ENCODE data around the gene MARVELD1.
"Not testable (repeated sequence)": the region's sequence is repeated elsewhere in the genome, so short reads cannot be mapped to it uniquely, and the experiment has no call there.

Gene MARVELD1

GRCh38 chr10:97690133-97690532, 23.4 kb upstream of the MARVELD1 start:
- DNase-seq (ENCODE audit: low read depth in 3 of 3): no peak

DNA sequence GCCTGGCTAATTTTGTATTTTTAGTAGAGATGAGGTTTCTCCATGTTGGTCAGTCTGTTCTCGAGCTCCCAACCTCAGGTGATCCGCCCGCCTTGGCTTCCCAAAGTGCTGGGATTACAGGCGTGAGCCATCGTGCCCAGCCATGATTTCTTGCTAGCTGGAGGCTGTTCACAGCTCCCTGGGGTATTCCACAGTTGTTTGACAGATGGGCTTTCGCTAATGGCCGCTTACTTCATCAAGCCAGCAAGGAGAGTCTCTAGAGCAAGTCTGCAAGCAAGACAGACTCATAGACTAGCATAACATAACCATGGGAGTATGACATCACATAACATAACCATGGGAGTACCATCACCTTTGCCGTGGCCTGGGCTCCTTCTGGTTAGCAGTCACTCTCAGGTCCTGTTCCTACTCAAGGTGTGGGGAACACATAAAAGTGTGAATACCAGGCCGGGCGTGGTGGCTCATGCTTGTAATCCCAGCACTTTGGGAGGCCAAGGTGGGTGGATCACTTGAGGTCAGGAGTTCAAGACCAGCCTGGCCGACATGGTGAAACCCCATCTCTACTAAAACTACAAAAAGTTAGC, 15.4 kb upstream of the MARVELD1 start:
- not testable (repeated sequence) for DNase-seq (ENCODE audit: low read depth in 3 of 3)

GRCh38 chr10:97701438-97702069, 12.0 kb upstream of the MARVELD1 start:
- DNase-seq (ENCODE audit: low read depth in 3 of 3): peak in 1 of 3 experiments; percentile 19

DNA sequence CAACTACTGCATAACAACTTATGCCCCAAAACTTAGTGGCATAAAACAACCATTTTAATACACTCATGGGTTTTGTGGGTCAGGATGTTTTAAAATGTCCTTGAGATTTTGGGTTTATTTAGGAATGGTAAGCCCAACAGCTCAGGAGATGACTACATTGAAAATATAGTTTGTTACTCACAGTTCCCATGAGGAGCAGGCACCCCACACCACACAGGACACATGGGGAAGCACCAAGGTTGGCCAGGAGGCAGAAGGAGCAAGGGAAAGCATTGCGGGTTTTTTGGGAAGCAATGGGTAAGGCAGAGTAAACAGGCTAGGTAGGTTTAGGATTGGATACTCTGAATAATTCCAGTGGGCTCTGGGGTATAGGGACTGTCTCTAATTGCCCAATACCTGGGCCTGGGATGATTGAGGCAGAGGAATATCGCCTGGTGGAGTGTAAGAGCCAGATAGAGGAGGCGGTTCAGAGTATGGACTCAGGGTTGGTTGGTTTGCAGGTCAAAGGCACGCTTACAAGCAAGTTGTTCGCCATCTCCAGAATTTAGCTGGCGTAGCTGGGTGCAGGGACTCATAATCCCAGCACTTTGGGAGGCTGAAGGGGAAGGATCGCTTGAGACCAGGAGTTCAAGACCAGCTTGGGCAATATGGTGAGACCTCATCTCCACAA, 10.0 kb upstream of the MARVELD1 start:
- no peak for DNase-seq (ENCODE audit: low read depth in 3 of 3)

DNA sequence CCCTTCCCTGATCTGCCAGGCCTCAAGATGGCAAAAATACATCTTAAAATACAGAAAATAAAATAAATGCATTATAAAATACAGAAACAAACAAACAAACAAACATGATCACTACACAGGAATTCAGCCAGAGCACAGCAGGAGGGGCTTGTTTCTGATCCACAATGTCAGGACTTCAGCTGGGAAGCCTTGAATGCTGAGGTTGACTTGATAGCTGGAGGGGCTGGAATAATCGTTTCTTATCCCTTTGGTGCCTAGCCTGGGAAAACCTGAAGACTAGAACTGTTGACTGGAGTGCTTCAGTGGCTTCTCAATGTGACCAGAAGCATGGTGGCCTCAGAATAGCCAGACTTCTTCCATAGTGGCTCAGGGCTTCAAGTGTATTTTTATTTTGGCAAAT, 9.2 kb upstream of the MARVELD1 start:
- no peak for DNase-seq (ENCODE audit: low read depth in 3 of 3)

DNA sequence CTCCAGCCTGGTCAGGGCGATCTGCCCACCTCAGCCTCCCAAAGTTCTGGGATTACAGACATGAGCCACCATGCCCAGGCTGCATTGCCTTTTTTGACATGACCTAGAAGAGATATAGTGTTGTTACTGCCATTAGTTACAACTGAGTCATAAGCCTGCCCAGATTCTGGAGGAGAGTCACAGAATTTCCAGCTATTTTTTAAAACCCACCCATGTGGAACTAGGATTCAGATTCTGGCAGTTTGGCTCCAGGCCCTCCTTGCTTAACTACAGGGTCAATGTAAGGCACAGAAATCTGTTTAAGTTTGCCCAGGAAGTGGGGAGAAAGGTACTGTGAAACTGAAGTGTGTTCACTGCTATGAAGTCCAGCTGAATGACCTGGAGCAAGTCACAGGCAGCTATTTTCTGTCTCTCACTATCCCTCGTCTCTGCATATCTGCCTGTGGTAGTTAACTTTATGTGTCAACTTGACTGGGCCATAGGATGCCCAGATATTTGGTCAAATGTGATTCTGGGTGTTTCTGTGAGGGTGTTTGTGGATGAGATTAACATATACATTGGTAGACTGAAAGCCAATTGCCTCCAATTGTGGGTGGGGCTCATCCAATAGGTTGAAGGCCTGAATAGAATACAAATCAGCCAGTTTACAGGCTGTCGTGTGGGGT, 8.4 kb upstream of the MARVELD1 start:
- no peak for DNase-seq (ENCODE audit: low read depth in 3 of 3)

DNA sequence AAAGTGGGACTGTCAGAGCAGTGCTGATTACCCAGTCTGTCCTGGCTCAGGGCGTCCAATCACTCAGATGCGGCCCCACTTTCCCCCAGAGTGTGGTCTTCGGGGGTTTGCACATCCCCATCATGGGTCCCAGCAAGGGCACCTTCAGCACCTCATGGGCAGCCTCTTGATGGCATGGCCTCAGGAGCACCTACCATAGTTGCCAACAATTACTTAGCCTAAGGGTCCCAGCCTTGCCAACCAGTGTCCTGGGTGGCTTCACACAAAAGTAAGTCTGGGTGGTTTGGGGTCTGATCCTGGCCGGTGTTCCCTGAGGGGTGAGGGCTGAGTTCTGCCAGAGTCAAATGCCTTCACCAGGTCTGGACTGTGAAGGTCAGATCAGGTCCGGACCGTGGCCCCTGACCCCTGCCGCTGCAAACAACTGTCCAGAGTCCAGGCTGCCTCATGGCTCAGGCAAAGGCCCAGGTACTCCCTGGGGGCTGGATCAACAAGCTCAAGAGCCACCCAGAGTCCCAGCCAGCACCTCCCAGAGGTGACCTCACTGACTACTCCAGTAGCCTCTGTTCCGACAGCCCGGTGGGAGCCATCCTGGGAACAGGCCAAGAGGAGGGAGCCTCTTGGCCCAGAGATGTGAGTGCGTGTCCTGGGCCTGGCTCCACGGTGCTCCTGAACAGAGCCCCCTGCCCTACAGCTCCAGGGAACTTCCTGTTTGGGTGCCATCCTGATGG, 6.2 kb upstream of the MARVELD1 start:
- DNase-seq (ENCODE audit: low read depth in 3 of 3): no peak

DNA sequence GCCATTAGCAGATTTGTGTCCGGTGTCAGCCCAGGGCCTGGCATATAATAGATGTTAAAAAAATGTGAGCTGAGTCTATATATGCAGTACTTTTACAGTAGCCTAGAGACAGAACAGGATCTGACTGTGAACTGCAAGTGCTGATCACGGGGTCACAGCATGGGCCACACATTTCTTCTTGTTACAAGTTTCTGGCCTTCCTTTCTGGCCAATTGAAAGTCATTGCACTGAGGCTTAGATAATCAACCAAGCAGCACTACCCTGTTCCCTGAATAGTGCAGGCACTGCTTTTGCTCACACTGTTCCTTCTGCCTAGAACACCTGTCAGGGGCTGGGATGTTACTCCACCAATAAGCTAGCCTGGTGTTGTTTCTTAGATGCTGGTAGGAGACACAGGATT, 5.4 kb upstream of the MARVELD1 start:
- DNase-seq (ENCODE audit: low read depth in 3 of 3): no peak

DNA sequence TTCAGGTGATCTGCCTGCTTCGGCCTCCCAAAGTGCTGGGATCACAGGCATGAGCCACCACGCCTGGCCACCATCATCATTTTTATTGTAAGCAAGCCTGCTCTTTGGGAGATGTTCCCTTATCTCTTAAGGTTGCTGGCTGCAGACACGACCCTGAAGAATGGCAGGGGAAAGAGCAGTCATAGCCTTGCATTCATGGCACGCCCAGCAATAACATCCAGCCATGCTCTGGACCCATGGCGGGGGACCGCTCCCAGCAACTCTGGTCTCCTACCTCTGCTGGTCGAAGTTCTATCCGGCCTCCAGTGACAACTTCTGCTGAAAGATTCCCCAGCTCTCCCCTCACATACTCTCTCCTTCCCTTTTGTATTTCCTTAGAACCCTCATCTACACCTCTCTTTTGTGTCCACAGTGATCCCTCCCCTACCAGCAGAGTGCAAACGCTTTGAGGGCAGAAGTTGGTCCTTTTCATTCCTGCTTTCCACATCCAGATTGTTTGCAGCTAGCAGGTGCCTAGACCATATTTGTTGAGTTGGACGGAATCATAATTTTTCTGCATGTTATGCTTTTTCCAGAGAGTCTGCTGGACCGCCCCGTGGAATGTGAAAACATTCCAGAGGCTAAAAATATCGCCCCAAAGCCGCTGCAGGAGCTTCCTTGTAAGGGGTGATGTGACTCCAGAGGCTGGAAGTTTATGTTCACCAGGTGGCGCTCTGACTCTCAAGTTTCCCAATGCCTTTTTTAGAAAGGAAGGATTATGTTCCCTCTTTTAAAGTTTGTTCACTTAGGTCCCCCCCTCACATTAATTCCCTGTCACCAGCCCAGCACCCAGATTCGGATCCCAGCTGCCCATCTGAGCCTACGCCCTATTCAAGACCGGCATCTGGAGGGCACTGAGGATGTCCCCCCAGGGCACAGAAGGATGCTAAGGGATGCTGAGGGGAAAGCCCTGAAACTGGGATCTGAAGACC, 4.3 kb upstream of the MARVELD1 start:
- DNase-seq (ENCODE audit: low read depth in 3 of 3): peak in 1 of 3 experiments; percentile 30

GRCh38 chr10:97711640-97712572, 1.6 kb upstream of the MARVELD1 start:
- DNase-seq (ENCODE audit: low read depth in 3 of 3): no peak

GRCh38 chr10:97713826-97714400, 383 bp downstream of the MARVELD1 start:
- DNase-seq (ENCODE audit: low read depth in 3 of 3): peak in 2 of 3 experiments; percentile 12 to 47

DNA sequence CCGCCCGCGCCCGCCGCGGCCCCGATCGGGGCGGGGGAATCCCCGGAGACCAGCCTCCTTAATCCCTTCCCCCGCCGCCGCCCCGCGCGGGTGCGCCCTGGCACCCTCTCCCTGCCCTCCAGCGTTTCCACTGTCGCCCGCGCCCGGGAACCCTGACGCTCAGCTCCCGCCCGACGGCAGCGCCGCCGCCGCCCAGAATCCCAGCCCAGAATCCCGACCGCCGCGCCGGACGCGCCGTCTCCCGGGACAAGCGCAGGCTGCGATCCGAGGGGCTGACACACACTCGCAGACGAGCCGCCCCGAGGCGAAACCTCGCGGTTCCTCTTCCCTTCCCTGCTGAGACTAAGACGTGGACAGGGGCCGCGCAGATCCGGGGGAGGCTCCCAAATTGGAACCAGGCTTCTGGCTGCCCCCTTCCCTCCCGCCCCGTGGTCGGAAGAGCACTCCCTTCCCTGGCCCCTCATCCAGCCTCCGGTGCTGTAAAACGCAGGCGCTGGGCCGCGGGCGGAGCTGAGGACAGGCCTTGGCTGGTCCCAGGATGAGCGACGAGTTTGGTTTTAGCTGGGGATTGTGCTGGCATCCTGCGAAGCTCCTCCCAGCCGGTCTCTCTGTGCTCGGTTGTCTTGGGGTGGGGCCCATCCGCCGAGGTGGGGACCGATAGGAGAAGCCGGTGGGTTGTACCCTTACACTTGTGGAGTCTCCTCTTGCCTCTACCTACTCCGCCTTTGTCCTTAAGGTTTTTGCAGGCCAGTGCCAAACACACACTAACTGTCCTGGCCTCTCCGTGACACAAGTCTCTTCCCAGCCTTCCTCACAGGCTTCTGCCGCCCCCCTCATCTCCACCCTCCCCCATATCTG, 1.1 kb downstream of the MARVELD1 start:
- no peak for DNase-seq (ENCODE audit: low read depth in 3 of 3)

- DNase-seq (ENCODE audit: low read depth in 3 of 3): no peak
Observed at GRCh38 chr10:97715259-97715874, 1.8 kb downstream of the MARVELD1 start.

- no peak for DNase-seq (ENCODE audit: low read depth in 3 of 3)
Observed at GRCh38 chr10:97717627-97718026, 4.1 kb downstream of the MARVELD1 start.

GRCh38 chr10:97718178-97718577, 4.6 kb downstream of the MARVELD1 start:
- DNase-seq (ENCODE audit: low read depth in 3 of 3): no peak

DNA sequence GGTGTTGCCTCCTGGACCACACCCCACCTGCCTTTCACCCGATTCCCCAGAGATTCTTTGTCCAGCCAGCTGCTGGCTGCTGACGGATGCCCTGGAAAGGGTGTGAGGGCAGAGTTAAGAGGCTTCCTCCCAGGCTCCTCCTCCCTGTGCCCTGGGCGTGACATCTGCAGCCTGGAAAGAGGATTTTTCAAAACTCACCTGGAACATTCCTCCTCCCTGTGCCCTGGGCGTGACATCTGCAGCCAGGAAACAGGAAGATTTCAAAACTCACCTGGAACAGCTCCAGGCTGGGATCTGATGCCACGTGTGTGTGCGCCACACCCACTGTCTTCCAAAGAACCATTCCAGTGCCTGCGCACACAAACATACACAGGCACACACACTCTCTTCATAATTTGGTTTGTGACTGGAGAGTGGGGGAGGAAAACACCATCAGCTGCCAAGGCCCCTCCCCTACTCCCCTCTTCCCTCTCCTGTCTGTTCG, 5.2 kb downstream of the MARVELD1 start:
- no peak for DNase-seq (ENCODE audit: low read depth in 3 of 3)

DNA sequence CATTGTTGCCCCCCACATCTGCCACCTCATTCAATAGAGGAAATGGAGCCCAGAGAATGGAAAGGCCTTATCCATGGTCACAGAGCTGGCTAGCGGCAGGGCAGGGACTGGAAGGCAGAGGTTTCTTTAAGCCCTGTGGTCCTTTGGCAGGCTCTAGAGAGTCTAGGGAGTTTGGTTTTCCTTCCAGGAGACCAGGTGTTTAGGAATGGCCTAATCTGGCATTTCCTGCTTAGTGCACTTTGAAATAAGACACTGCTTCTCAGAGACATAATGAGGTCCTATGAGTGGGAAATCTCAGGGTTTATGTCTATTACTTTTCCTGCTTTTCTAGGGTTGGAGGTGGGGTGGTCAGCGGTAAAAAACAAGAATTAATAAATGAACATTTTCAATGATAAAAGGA, 6.1 kb downstream of the MARVELD1 start:
- no peak for DNase-seq (ENCODE audit: low read depth in 3 of 3)
